Cardiac fibroblast (primary cell): ENCODE data around the gene CUL9.

Experiments
- DNase-seq, 2 donors: peaks; one replicate each; pipeline versions ENCODE4 v3.0.0 to v3.0.0-alpha.2; 2010; ENCODE audit warnings: low read depth in 2 of 2
- H3K4me3 ChIP-seq, 2 donors: replicated peaks in 1 of 2; 1 replicate in 1 of 2; 2 replicates in 1 of 2; pipeline ENCODE4 v1.5.1; 2011; ENCODE audit warnings: low read depth in 2 of 2, low read length in 2 of 2, mild to moderate bottlenecking in 2 of 2, moderate library complexity in 1 of 2
- TF ChIP-seq, protein P1 (sequence below): IDR thresholded peaks from one replicate; pipeline ENCODE4 v1.5.1; 2011; ENCODE audit warnings: low read depth, mild to moderate bottlenecking, low read length, inconsistent platforms

CUL9 gene

DNA sequence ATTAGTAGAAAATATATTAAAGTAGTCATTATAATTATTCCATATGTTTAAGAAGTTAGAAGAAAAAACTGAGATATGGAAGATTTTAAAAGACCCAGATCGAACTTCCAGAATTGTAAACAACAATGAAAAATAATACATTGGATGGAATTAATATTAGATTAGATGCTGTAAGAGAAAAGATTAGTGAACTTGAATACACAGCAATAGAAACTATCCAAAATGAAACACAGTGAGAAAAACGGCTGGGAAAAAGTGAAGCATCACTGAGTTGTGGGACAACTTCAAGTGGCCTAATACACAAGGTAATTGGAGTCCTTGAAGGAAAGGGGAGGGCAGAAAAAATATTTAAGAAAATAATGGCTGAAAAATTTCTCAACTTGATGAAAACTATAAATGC lies 57.1 kb downstream of the CUL9 start:
- no peak for DNase-seq
- TF ChIP-seq, protein P1, sequence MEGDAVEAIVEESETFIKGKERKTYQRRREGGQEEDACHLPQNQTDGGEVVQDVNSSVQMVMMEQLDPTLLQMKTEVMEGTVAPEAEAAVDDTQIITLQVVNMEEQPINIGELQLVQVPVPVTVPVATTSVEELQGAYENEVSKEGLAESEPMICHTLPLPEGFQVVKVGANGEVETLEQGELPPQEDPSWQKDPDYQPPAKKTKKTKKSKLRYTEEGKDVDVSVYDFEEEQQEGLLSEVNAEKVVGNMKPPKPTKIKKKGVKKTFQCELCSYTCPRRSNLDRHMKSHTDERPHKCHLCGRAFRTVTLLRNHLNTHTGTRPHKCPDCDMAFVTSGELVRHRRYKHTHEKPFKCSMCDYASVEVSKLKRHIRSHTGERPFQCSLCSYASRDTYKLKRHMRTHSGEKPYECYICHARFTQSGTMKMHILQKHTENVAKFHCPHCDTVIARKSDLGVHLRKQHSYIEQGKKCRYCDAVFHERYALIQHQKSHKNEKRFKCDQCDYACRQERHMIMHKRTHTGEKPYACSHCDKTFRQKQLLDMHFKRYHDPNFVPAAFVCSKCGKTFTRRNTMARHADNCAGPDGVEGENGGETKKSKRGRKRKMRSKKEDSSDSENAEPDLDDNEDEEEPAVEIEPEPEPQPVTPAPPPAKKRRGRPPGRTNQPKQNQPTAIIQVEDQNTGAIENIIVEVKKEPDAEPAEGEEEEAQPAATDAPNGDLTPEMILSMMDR: no peak
- no peak overlapping the region for H3K4me3 ChIP-seq

DNA sequence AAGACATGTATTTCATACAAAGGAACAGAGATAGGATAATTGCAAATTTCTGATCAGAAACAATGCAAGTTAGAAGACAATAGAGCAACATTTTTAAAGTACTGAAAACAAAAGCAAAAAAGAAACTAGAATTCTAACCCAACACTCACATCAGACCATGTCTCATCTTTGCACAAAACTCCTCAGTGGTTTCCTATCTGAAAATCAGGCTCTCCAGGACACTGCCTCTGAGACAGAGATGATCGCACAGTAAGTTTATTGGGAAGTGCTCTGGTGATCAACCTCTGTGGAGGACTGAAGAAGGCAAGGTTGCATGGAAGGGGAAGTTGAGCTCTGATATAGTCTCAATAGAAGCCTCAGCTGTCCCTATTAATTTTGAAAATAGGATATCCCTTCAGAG lies 59.0 kb downstream of the CUL9 start:
- TF ChIP-seq, protein P1: no peak
- no peak for DNase-seq
- H3K4me3 ChIP-seq: no peak overlapping the region

DNA sequence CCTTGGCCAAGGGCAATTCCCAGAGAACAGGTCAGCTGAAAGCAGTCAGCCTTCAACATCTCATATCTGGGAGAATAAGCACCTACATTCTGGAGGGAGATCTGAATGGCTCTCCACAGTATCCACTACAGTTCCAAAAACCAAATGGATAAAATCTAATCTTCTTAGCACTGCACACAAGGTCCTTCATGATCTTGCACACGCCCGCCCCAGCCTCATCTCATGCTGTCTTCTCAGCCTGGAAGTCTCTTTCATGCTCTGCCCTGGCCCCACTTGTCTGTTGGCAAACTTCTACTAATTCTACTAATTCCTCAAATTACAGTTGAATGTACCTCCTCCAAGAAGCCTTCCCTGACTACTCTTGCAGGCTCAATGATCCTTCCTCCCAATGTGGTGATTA lies 59.5 kb downstream of the CUL9 start:
- no peak for DNase-seq
- TF ChIP-seq, protein P1: no peak
- H3K4me3 ChIP-seq: no peak overlapping the region

DNA sequence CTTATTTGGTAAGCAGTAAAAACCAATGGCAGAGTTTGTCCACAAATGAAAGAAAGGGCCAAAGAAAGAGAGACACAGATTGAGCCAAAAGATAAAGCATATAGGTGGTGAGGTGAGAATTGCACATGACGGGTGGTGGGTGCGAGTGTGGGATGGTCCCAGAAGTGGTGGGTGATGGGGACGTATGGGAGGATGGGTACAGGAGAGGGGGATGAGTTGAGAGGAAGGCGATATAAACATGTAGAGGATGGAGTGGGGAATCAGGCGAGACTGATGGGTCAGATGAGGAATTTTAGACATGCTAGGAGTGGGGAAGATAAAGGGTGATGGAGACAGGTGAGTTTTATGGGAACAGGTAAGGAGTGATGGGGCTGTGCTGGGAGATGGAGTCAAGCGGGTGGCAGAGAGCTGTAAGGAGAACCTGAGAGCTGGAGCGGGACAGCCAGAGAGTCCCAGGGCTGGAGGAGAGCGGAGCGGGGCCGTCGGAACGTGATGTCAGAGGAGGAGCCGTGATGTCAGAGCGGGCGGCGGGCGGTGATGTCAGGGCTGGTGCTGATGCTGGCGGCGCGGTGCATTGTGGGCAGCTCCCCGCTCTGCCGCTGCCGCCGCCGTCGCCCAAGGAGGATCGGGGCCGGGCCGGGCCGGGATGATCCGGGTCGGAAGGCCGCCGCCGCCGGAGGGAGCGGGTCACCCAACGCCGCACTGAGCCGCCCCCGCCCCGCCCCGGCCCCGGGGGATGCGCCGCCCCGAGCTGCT lies 61.1 kb downstream of the CUL9 start, which contains the start of gene TTBK1:
Gene TTBK1 (plus strand): TSS at position 574 of the 756 bp plus-strand sequence. CDS start 3,180 bp downstream, outside the sequence.
- TF ChIP-seq, protein P1: no peak
- H3K4me3 ChIP-seq: no peak within 1 kb of the TSS
- no peak for DNase-seq

DNA sequence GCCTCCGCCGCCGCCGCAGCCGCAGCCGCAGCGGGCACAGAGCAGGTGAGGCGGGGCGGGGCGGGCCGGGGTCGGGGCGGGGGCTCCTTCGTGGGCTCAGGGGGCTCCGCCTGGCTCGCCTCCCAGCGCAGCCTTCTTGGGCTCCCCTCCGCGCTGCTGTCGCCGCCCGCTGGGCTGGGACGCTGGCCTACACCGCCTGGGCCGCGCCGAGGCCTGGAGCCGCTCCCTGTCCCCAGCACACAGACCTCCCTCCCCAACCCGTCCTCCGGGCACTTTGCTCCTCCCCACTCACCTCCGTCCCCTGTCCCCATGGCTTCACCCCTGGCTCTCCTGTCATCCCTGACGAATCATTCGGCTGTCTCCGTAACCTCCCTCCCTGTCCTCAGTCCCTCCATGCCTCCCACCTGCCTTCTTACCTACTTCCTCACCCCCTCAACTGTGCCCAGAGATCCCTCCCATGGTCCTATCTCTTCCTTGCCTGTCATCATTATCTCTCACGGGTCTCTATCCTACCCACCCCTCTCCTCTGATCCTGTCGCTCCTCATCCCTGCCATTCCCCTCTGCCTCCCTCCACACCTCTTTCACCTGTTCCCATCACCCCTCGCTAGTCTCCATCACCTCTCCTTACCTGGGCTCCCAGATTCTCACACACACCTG lies 61.8 kb downstream of the CUL9 start:
- DNase-seq: no peak
- TF ChIP-seq, protein P1: no peak
- H3K4me3 ChIP-seq: no peak overlapping the region

DNA sequence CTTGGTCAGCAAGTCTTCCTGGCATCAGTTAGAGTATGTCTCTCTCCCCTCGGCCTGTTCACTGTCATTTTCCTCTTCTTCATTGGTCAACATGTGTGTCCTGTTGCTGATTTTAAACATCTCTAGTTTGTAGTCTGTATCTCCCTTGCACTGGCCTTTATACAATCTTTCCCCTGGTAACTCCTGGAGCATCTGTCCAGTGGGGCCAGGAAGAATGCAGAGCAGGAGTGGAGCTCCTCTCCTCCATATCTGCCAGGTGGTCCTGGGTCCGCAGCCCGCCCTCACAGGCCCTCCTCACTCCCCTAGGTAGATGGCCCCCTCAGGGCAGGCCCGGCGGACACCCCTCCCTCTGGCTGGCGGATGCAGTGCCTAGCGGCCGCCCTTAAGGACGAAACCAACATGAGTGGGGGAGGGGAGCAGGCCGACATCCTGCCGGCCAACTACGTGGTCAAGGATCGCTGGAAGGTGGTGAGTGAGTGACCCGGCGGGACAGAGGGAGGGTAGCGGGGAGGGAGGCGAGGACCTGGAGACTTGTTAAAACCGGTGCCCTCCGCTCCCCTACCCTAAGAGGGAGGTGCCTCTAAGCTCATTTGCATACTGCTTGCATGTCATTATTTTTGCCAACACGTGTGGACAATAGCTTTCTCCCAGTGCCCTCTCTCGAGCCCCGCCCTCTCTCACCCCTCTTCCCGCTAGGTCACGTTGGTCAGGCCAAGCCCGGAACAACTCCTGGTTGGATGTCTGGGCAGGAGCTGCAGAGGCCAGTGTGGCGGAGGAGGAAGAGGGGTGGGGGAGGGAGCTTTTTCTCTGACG lies 64.5 kb downstream of the CUL9 start:
- H3K4me3 ChIP-seq: peak overlapping the region; percentile 30 to 42
- TF ChIP-seq, protein P1: no peak
- DNase-seq: no peak
